ENCODE measurements around the gene UGDH.

GRCh38 chr4:39548425-39549067 lies 21.3 kb upstream of the UGDH start:
- TF ChIP-seq CTCF (IDR thresholded peaks at IDR 0.05) = no peak
- no peak for TF ChIP-seq POLR2A (IDR thresholded peaks at IDR 0.05)
